SU-DHL-6 (cell line): Measurements from ENCODE around the gene RAPGEF6.

Experiments used
- EZH2phosphoT487 ChIP-seq: fragments of 200-600 bp; sonication (generic), shearing (Covaris generic); conservative IDR thresholded peaks from 2 replicates; pipeline ENCODE4 v1.6.1; 2018; ENCODE audit warnings: mild to moderate bottlenecking, antibody characterized with exemption, low read length, moderate library complexity, mixed read lengths
- TF ChIP-seq, protein P1 (sequence below): fragments of 200-600 bp; sonication (generic); IDR thresholded peaks from one replicate; pipeline ENCODE4 v1.5.1; 2017; ENCODE audit warnings: antibody characterized with exemption, mild to moderate bottlenecking, low read length, moderate library complexity; ENCODE audit not compliant: insufficient read depth, poor library complexity, severe bottlenecking

DNA sequence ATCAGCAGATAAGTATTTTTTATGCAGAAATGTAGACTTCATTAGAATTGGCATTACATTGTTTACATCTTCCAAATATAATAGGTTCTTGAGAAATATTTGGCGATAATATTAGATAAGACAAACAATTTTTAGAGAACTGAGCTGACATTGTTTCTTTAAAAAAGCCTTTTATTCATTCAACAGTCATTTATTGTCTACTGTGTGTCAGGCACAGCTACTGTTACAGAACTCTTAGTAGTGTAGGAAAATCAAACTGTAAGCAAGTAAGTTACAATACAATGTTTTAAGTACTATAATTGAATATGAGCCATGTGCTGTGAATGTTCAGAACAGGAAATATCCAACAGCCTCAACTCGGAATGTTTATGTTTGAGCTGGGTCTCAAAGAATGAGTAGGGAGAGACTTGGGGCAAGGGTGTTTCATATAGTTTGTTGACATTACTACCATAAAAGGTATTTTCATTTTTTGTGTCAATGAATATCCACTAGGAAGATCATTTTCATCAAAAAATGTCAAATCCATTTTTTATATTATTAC, 257.2 kb downstream of the RAPGEF6 start:
- TF ChIP-seq, protein P1, sequence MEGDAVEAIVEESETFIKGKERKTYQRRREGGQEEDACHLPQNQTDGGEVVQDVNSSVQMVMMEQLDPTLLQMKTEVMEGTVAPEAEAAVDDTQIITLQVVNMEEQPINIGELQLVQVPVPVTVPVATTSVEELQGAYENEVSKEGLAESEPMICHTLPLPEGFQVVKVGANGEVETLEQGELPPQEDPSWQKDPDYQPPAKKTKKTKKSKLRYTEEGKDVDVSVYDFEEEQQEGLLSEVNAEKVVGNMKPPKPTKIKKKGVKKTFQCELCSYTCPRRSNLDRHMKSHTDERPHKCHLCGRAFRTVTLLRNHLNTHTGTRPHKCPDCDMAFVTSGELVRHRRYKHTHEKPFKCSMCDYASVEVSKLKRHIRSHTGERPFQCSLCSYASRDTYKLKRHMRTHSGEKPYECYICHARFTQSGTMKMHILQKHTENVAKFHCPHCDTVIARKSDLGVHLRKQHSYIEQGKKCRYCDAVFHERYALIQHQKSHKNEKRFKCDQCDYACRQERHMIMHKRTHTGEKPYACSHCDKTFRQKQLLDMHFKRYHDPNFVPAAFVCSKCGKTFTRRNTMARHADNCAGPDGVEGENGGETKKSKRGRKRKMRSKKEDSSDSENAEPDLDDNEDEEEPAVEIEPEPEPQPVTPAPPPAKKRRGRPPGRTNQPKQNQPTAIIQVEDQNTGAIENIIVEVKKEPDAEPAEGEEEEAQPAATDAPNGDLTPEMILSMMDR, result no peak
- no peak for TF ChIP-seq EZH2phosphoT487
